Measurements from ENCODE around the gene CACNA2D3. TPM values are rescaled to one million over a fixed set of nuclear protein-coding genes. Genes with fewer than 3 reads are reported as not detected.

CACNA2D3 gene
- total RNA-seq, 1 experiment from 2014 or later, result not detected

DNA sequence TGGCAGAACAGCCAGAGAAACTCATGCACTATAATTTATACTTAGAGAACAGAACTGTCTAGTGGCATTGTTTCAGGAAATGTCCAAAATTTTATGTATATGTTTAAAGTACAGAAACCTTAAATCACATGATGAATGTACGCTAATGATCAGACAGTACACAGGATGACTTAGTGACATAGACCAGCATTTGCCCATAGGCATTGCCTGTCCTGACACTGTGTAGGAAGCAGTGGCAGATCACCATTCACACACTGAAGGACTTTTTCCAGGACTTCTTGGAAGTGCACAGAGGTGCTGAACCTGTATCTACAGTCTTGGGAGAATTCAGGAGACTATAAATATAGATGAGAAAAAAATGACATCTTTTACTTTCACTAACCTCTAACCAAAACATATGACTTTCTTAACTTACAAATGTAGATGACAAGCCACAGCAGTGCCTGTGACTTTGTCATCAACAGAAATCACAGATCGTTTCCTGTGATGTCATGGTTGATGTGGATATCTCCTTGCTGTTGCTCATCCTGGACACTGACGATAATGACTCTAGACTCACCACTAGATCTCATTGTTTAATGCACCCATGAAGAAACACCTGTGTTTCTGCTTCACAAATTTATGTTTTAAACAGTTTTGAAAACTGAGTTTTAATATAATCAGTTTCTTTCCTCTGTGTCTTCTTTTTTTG lies 183.2 kb downstream of the CACNA2D3 start:
- H2AFZ ChIP-seq (ENCODE audit: low read length), result no peak overlapping the region
- no peaks in the 10 kb centered on the region for H3K4me1 ChIP-seq (ENCODE audit: insufficient read depth, low read length)
- H3K27ac ChIP-seq (ENCODE audit: low read length), result no peak overlapping the region
- no peaks in the 10 kb centered on the region for H3F3A ChIP-seq (ENCODE audit: low read length, unreplicated experiment)
- no peak overlapping the region for H3K4me3 ChIP-seq (ENCODE audit: low read length)
- DNase-seq (no peak), ATAC-seq (no peak)
- no peak overlapping the region for H3K4me2 ChIP-seq (ENCODE audit: low read length)
- TF ChIP-seq EZH2 (IDR thresholded peaks at IDR 0.05; ENCODE audit: low read length, unreplicated experiment) (no peak), EZH2phosphoT487 (IDR thresholded peaks at IDR 0.05; ENCODE audit: borderline replicate concordance, low read length) (no peak)
- TF ChIP-seq, protein P1, sequence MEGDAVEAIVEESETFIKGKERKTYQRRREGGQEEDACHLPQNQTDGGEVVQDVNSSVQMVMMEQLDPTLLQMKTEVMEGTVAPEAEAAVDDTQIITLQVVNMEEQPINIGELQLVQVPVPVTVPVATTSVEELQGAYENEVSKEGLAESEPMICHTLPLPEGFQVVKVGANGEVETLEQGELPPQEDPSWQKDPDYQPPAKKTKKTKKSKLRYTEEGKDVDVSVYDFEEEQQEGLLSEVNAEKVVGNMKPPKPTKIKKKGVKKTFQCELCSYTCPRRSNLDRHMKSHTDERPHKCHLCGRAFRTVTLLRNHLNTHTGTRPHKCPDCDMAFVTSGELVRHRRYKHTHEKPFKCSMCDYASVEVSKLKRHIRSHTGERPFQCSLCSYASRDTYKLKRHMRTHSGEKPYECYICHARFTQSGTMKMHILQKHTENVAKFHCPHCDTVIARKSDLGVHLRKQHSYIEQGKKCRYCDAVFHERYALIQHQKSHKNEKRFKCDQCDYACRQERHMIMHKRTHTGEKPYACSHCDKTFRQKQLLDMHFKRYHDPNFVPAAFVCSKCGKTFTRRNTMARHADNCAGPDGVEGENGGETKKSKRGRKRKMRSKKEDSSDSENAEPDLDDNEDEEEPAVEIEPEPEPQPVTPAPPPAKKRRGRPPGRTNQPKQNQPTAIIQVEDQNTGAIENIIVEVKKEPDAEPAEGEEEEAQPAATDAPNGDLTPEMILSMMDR (conservative IDR thresholded peaks at IDR 0.05; ENCODE audit: low read depth, low read length), result no peak
- H3K27me3 ChIP-seq (ENCODE audit: low read length), result peaks cover 8% of the 10 kb centered on the region; the same call in 1 of the 2 replicates
- CTCF ChIA-PET, result no interaction called here
- H3K36me3 ChIP-seq (ENCODE audit: low read depth, low read length), result no peaks in the 10 kb centered on the region
- no peaks in the 10 kb centered on the region for H3K9me2 ChIP-seq (replicated peaks; ENCODE audit: low read length)
- BruUV-seq (replicated peaks), result no TSS peak
- no peaks in the 10 kb centered on the region for H4K20me1 ChIP-seq (ENCODE audit: low read length)
- intact Hi-C loops (cut with micrococcal nuclease), result no loop called here
- POLR2A ChIA-PET (ENCODE audit: unreplicated experiment), result no interaction called here
- no peaks in the 10 kb centered on the region for H3K9me3 ChIP-seq (ENCODE audit: low read length)
- H3K79me2 ChIP-seq (ENCODE audit: low read length), result no peaks in the 10 kb centered on the region
- no peak overlapping the region for H3K9ac ChIP-seq (ENCODE audit: low read length)

DNA sequence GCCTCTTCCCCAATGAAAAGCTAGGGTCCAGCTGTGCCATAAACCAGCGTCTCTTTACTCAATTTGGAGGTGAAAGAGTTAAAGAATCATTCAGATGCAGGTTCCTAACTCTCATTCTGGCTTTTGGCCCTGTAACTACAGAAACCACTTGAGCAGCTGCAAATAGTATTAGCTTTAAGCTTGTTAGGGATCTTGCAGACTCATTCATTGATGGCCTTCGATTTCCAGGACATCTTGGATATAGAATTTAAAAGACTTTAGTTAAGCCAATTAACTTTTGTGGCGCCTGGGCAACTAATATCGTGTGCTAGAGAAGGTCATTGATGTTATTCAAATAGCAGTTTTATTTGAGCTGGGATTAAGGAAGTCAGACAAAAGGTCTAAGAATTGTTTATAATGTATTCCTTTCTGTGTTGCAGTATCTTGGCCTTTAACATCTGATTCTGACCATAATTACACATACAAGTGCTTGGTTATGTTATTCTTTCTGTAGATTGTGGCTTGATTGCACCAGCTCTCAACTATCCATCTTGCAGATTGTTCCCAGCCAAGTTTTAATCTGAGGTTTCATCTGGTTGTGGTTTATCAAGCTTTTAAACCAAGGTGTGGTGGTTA lies 185.3 kb downstream of the CACNA2D3 start:
- DNase-seq (no peak), ATAC-seq (no peak)
- Histone ChIP-seq H3K9ac (ENCODE audit: low read length) (no peak overlapping the region), H2AFZ (ENCODE audit: low read length) (no peak overlapping the region), H3K79me2 (ENCODE audit: low read length) (no peaks in the 10 kb centered on the region), H3K4me3 (ENCODE audit: low read length) (no peak overlapping the region), H4K20me1 (ENCODE audit: low read length) (no peaks in the 10 kb centered on the region), H3K9me3 (ENCODE audit: low read length) (no peaks in the 10 kb centered on the region), H3K9me2 (replicated peaks; ENCODE audit: low read length) (no peaks in the 10 kb centered on the region), H3K4me2 (ENCODE audit: low read length) (no peak overlapping the region), H3F3A (ENCODE audit: low read length, unreplicated experiment) (no peaks in the 10 kb centered on the region), H3K27ac (ENCODE audit: low read length) (no peak overlapping the region), H3K36me3 (ENCODE audit: low read depth, low read length) (no peaks in the 10 kb centered on the region), H3K4me1 (ENCODE audit: insufficient read depth, low read length) (no peaks in the 10 kb centered on the region), H3K27me3 (ENCODE audit: low read length) (no peaks in the 10 kb centered on the region; the same call in 1 of the 2 replicates)
- intact Hi-C loops (cut with micrococcal nuclease), result no loop called here
- CTCF ChIA-PET, result no interaction called here
- POLR2A ChIA-PET (ENCODE audit: unreplicated experiment), result no interaction called here
- TF ChIP-seq EZH2phosphoT487 (IDR thresholded peaks at IDR 0.05; ENCODE audit: borderline replicate concordance, low read length) (no peak), EZH2 (IDR thresholded peaks at IDR 0.05; ENCODE audit: low read length, unreplicated experiment) (no peak)
- TF ChIP-seq, protein P1 (conservative IDR thresholded peaks at IDR 0.05; ENCODE audit: low read depth, low read length), result no peak
- no TSS peak for BruUV-seq (replicated peaks)

DNA sequence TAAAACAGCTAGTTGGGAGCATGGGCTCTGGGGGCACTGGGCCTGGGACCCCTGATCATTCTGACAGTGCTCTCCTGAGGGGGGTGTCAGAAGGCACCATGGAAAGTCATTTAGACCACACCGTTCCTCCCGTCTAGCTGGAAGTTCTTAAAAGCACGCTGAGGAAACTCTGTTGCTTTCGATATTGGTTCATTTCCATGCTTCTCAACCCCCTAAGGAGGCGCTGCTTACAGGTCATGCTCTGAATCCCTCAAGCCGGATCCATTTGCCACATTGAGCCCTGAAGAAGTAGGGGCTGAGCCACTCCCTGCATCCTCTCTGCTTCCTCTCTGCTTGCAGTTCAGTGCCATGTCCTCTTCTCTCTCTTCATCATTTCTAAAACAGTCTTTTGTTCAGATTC lies 187.2 kb downstream of the CACNA2D3 start:
- Histone ChIP-seq H3K79me2 (ENCODE audit: low read length) (no peaks in the 10 kb centered on the region), H3K4me1 (ENCODE audit: insufficient read depth, low read length) (no peaks in the 10 kb centered on the region), H3K27me3 (ENCODE audit: low read length) (no peaks in the 10 kb centered on the region; the same call in 1 of the 2 replicates), H3K4me3 (ENCODE audit: low read length) (no peak overlapping the region), H3K9me2 (replicated peaks; ENCODE audit: low read length) (no peaks in the 10 kb centered on the region), H3K9me3 (ENCODE audit: low read length) (no peaks in the 10 kb centered on the region), H3K36me3 (ENCODE audit: low read depth, low read length) (no peaks in the 10 kb centered on the region), H3K9ac (ENCODE audit: low read length) (no peak overlapping the region), H4K20me1 (ENCODE audit: low read length) (no peaks in the 10 kb centered on the region), H3F3A (ENCODE audit: low read length, unreplicated experiment) (no peaks in the 10 kb centered on the region), H3K27ac (ENCODE audit: low read length) (no peak overlapping the region), H2AFZ (ENCODE audit: low read length) (no peak overlapping the region), H3K4me2 (ENCODE audit: low read length) (no peak overlapping the region)
- BruUV-seq (replicated peaks), result no TSS peak
- no peak for ATAC-seq
- intact Hi-C loops (cut with micrococcal nuclease), result no loop called here
- no peak for DNase-seq
- TF ChIP-seq EZH2 (IDR thresholded peaks at IDR 0.05; ENCODE audit: low read length, unreplicated experiment) (no peak), EZH2phosphoT487 (IDR thresholded peaks at IDR 0.05; ENCODE audit: borderline replicate concordance, low read length) (no peak)
- TF ChIP-seq, protein P1 (conservative IDR thresholded peaks at IDR 0.05; ENCODE audit: low read depth, low read length), result no peak
- CTCF ChIA-PET, result no interaction called here
- POLR2A ChIA-PET (ENCODE audit: unreplicated experiment), result no interaction called here
